OCI-LY1 (cell line): Measurements from ENCODE around the gene FKBP11.
"Not testable (repeated sequence)": the region's sequence is repeated elsewhere in the genome, so short reads cannot be mapped to it uniquely, and the experiment has no call there.

ENCODE experiments used
- EZH2 ChIP-seq: fragments of 200-600 bp; sonication (generic), shearing (Covaris generic); IDR thresholded peaks from 2 replicates; pipeline ENCODE4 v1.8.0; 2017; ENCODE audit warnings: borderline replicate concordance, mixed run types, mild to moderate bottlenecking, antibody characterized with exemption, low read length, moderate library complexity, mixed read lengths
- TF ChIP-seq, protein P1 (sequence below): fragments of 200-600 bp; sonication (generic), shearing (Covaris generic); IDR thresholded peaks from 2 replicates; pipeline ENCODE4 v1.5.1; 2017; ENCODE audit warnings: mild to moderate bottlenecking, antibody characterized with exemption, low read length, moderate library complexity, mixed read lengths

DNA sequence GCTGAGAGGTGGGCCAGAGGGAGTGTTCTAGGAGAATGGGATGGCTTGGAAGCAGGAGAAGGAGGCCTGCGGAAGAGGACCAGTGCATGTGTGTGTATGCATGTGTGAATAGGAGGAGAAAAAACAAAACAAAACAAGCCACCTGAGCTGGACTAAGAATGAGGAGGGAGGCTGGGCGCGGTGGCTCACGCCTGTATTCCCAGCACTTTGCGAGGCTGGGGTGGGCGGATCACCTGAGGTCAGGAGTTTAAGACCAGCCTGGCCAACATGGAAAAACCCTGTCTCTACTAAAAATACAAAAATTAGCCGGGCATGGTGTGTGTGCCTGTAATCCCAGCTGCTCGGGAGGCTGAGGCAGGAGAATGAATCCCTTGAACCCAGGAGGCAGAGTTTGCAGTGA lies 51.8 kb downstream of the FKBP11 start:
- TF ChIP-seq, protein P1, sequence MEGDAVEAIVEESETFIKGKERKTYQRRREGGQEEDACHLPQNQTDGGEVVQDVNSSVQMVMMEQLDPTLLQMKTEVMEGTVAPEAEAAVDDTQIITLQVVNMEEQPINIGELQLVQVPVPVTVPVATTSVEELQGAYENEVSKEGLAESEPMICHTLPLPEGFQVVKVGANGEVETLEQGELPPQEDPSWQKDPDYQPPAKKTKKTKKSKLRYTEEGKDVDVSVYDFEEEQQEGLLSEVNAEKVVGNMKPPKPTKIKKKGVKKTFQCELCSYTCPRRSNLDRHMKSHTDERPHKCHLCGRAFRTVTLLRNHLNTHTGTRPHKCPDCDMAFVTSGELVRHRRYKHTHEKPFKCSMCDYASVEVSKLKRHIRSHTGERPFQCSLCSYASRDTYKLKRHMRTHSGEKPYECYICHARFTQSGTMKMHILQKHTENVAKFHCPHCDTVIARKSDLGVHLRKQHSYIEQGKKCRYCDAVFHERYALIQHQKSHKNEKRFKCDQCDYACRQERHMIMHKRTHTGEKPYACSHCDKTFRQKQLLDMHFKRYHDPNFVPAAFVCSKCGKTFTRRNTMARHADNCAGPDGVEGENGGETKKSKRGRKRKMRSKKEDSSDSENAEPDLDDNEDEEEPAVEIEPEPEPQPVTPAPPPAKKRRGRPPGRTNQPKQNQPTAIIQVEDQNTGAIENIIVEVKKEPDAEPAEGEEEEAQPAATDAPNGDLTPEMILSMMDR, result not testable (repeated sequence)
- not testable (repeated sequence) for TF ChIP-seq EZH2
